HTERT RPE-1 (cell line): ENCODE results near the gene XYLT1.

ENCODE experiments used
- in situ Hi-C: fragments of 300-500 bp; cut with MboI; formaldehyde crosslinking; loops from 4 replicates; pipeline ENCODE4 v1.14.3; 2020; ENCODE audit warnings: low sequenced_read_pairs

Gene XYLT1

GRCh38 chr16:17237350-17237944 lies 233.3 kb downstream of the XYLT1 start:
- in situ Hi-C loops: no loop called here

- in situ Hi-C loops: no loop called here
These were observed 235.5 kb downstream of the XYLT1 start for GRCh38 chr16:17235147-17235815.

- in situ Hi-C loops: no loop called here
These were observed 237.3 kb downstream of the XYLT1 start for GRCh38 chr16:17233318-17234002.

GRCh38 chr16:17232487-17232886 lies 238.3 kb downstream of the XYLT1 start:
- in situ Hi-C loops: no loop called here

- in situ Hi-C loops: no loop called here
These were observed 238.8 kb downstream of the XYLT1 start for GRCh38 chr16:17231972-17232371.

- in situ Hi-C loops: no loop called here
These were observed 239.7 kb downstream of the XYLT1 start for GRCh38 chr16:17230932-17231581.

- in situ Hi-C loops: no loop called here
These were observed 241.0 kb downstream of the XYLT1 start for GRCh38 chr16:17229766-17230165.

- in situ Hi-C loops: no loop called here
These were observed 241.6 kb downstream of the XYLT1 start for GRCh38 chr16:17229131-17229530.

- in situ Hi-C loops: no loop called here
These were observed 242.1 kb downstream of the XYLT1 start for GRCh38 chr16:17228708-17229055.

GRCh38 chr16:17228048-17228707 lies 242.6 kb downstream of the XYLT1 start:
- in situ Hi-C loops: no loop called here

GRCh38 chr16:17227278-17227677 lies 243.5 kb downstream of the XYLT1 start:
- in situ Hi-C loops: no loop called here

- in situ Hi-C loops: no loop called here
These were observed 245.2 kb downstream of the XYLT1 start for GRCh38 chr16:17225541-17225940.

GRCh38 chr16:17224879-17225281 lies 245.9 kb downstream of the XYLT1 start:
- in situ Hi-C loops: no loop called here

GRCh38 chr16:17224350-17224749 lies 246.4 kb downstream of the XYLT1 start:
- in situ Hi-C loops: no loop called here

- in situ Hi-C loops: no loop called here
These were observed 247.2 kb downstream of the XYLT1 start for GRCh38 chr16:17223576-17223975.

GRCh38 chr16:17222871-17223401 lies 247.8 kb downstream of the XYLT1 start:
- in situ Hi-C loops: no loop called here

GRCh38 chr16:17219991-17220390 lies 250.8 kb downstream of the XYLT1 start:
- in situ Hi-C loops: no loop called here

- in situ Hi-C loops: no loop called here
These were observed 254.8 kb downstream of the XYLT1 start for GRCh38 chr16:17215936-17216335.

GRCh38 chr16:17215306-17215705 lies 255.5 kb downstream of the XYLT1 start:
- in situ Hi-C loops: no loop called here

- in situ Hi-C loops: no loop called here
These were observed 256.8 kb downstream of the XYLT1 start for GRCh38 chr16:17213974-17214373.

GRCh38 chr16:17213025-17213424 lies 257.7 kb downstream of the XYLT1 start:
- in situ Hi-C loops: no loop called here
